Prostate gland (tissue), 2 donors: Measurements from ENCODE around the gene GLTP. TPM values are rescaled to one million over a fixed set of nuclear protein-coding genes. Genes with fewer than 3 reads are reported as not detected.
A peak's percentile ranks its signal among the peaks of the same experiment; 100 is the strongest.

Experiments
- DNase-seq: peaks from one replicate; pipeline ENCODE4 v3.0.0-alpha.2; 2019; ENCODE audit warnings: low spot score
- H3K27ac ChIP-seq, 2 donors: fragments of 200-600 bp; sonication (generic); 2 replicates each; pipeline ENCODE4 v1.5.1; 2017 to 2019
- H3K27me3 ChIP-seq: fragments of 200-600 bp; sonication (generic); replicated peaks from 2 replicates; pipeline ENCODE4 v1.5.1; 2019; ENCODE audit not compliant: insufficient read depth
- H3K36me3 ChIP-seq, 2 donors: fragments of 200-600 bp; sonication (generic); 1 replicate in 1 of 2; 2 replicates in 1 of 2; pipeline versions ENCODE4 v1.5.1 to v1.8.1; 2017 to 2019
- H3K4me1 ChIP-seq: fragments of 200-600 bp; sonication (generic); replicated peaks from 2 replicates; pipeline ENCODE4 v1.5.1; 2019
- H3K4me3 ChIP-seq, 2 donors: fragments of 200-600 bp; sonication (generic); 2 replicates each; pipeline ENCODE4 v1.5.1; 2017 to 2019
- H3K9me3 ChIP-seq: fragments of 200-600 bp; sonication (generic); 2 replicates; pipeline ENCODE4 v1.5.1; 2017
- POLR2A ChIP-seq: fragments of 450-650 bp; IDR thresholded peaks from one replicate; pipeline ENCODE4 v1.6.1; 2016; ENCODE audit warnings: antibody characterized with exemption, mild to moderate bottlenecking
- POLR2AphosphoS5 ChIP-seq: sonication (generic); formaldehyde crosslinking; IDR thresholded peaks from one replicate; pipeline ENCODE4 v1.6.1; 2017; ENCODE audit warnings: antibody characterized with exemption
- WGBS: methylation state at CpG from one replicate; pipeline ENCODE4 v1.1.5; 2018; 5-methylcytosine and 5-hydroxymethylcytosine counted together
- intact Hi-C: fragments of 100-400 bp; cut with DNase I; formaldehyde crosslinking; loops from one replicate; pipeline ENCODE4 v1.14.2; 2022
- total RNA-seq, 2 donors: library from RNA; depleted of rRNA; stranded (reverse); fragments of >200 nt; gene quantifications; one replicate each; pipeline ENCODE4 v1.1.0, GENCODE V29; 2016
- TF ChIP-seq, protein P1 (sequence below), 4 experiments: fragments of 200-600 bp in 2 of 4; fragments of 450-650 bp in 2 of 4; sonication (generic) in 2 of 4; IDR thresholded peaks; 1 replicate in 3 of 4; 2 replicates in 1 of 4; pipeline ENCODE4 v1.5.1; 2016 to 2019; ENCODE audit warnings: antibody characterized with exemption in 4 of 4, mild to moderate bottlenecking in 2 of 4, moderate library complexity in 2 of 4

The GLTP gene
- total RNA-seq, 2 donors from 2014 or later, result 67.2 to 87.1 TPM

DNA sequence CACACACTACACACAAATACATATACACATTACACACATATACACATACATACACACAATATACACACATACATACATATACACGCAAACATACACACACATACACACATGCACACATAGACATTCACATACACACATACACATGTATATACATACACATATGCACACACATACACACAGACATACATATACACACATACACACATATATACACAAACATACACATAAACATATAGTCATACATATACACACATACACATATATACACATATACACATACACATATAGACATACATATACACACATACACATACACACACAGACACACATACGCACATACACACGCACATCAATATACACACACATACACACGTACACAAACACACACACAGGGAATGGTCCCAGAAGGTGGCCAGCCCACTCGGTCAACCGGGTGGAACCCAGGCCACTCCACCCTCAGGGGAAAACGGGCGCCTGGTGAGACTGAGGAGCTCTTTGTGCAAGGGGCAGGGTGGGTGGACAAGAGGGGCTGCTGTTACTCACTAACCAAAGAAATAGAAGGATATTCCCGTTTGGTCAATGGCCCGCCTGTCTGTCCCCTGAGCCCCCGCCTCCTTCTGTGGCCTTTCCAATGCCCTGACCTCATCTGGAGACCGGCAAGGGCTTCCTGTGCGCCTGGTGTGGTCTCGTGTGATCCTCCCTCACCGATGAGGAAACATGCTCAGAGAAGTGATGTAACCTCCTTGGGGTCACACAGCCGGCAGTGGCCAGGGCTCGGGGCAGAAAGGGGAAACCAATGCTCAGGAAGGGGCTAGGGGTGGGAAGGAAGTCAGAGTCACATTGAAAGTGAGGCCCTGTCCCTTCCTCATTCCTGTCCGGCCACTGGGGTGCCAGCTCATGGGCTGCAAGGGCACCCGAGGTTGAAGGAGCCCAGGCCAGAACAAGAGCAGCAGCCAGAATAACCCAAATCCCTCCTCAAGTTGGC is 52.5 kb downstream of the GLTP start:
- intact Hi-C loops, result no loop called here
- Histone ChIP-seq H3K27me3 (no peaks in the 10 kb centered on the region), H3K27ac (no peak overlapping the region), H3K36me3 (no peaks in the 10 kb centered on the region), H3K4me3 (no peak overlapping the region), H3K4me1 (peaks cover 3% of the 10 kb centered on the region), H3K9me3 (no peaks in the 10 kb centered on the region)
- DNase-seq, result no peak
- 78% methylated on average over 19 of the region's 19 CpGs for WGBS
- TF ChIP-seq, protein P1, sequence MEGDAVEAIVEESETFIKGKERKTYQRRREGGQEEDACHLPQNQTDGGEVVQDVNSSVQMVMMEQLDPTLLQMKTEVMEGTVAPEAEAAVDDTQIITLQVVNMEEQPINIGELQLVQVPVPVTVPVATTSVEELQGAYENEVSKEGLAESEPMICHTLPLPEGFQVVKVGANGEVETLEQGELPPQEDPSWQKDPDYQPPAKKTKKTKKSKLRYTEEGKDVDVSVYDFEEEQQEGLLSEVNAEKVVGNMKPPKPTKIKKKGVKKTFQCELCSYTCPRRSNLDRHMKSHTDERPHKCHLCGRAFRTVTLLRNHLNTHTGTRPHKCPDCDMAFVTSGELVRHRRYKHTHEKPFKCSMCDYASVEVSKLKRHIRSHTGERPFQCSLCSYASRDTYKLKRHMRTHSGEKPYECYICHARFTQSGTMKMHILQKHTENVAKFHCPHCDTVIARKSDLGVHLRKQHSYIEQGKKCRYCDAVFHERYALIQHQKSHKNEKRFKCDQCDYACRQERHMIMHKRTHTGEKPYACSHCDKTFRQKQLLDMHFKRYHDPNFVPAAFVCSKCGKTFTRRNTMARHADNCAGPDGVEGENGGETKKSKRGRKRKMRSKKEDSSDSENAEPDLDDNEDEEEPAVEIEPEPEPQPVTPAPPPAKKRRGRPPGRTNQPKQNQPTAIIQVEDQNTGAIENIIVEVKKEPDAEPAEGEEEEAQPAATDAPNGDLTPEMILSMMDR (IDR thresholded peaks at IDR 0.05), result no peak
- TF ChIP-seq POLR2AphosphoS5, result no peak
- TF ChIP-seq POLR2A, result no peak

DNA sequence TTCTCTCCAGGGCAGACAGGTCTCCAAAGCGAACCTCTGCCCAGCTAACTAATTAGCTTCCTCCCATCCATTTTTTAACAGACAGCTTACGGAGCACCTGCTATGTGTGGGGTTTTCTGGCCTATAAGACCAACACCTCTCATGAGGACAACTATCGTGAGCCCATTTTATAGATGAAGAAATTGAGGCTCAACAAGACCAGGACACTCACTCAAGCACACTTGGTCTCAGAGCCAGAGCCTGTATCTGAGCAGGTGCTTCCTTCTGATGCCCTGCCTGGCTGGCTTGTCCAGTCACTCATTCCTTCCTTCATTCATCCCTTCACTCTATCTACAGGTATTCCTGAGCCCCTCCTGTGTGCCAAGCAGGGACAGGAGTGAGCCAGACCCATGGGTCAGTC is 53.3 kb downstream of the GLTP start:
- Histone ChIP-seq H3K4me3 (no peak overlapping the region), H3K9me3 (no peaks in the 10 kb centered on the region), H3K4me1 (peaks cover 3% of the 10 kb centered on the region), H3K27me3 (no peaks in the 10 kb centered on the region), H3K36me3 (no peaks in the 10 kb centered on the region), H3K27ac (no peak overlapping the region)
- no peak for DNase-seq
- 96% methylated on average over 3 of the region's 3 CpGs for WGBS
- TF ChIP-seq, protein P1 (IDR thresholded peaks at IDR 0.05), result no peak
- TF ChIP-seq POLR2AphosphoS5 (no peak), POLR2A (no peak)
- intact Hi-C loops, result no loop called here

DNA sequence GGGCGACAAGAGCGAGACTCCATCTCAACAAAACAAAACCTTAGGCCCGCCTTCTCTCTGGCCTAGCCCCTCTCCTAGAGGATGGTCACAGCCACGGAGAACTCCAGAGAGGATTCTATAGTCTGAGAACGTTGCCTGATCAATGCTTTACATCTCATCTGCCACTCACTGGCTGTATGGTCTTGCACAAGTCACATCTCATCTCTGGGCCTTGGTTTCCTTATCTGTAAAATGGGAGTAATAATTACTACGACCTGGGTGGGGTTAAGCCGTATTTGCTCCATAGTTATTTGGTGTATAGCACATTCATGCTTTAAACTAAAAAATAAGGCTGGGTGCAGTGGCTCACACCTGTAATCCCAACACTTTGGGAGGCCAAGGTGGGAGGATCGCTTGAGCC is 55.6 kb downstream of the GLTP start:
- H3K27ac ChIP-seq, result no peak overlapping the region
- H3K4me3 ChIP-seq, result no peak overlapping the region
- no peak for DNase-seq
- no peaks in the 10 kb centered on the region for H3K36me3 ChIP-seq
- intact Hi-C loops, result no loop called here
- H3K27me3 ChIP-seq, result no peaks in the 10 kb centered on the region
- WGBS, result 89% methylated on average over 8 of the region's 8 CpGs
- peaks cover 3% of the 10 kb centered on the region for H3K4me1 ChIP-seq
- TF ChIP-seq POLR2A (no peak), POLR2AphosphoS5 (no peak)
- TF ChIP-seq, protein P1 (IDR thresholded peaks at IDR 0.05), result no peak
- no peaks in the 10 kb centered on the region for H3K9me3 ChIP-seq

DNA sequence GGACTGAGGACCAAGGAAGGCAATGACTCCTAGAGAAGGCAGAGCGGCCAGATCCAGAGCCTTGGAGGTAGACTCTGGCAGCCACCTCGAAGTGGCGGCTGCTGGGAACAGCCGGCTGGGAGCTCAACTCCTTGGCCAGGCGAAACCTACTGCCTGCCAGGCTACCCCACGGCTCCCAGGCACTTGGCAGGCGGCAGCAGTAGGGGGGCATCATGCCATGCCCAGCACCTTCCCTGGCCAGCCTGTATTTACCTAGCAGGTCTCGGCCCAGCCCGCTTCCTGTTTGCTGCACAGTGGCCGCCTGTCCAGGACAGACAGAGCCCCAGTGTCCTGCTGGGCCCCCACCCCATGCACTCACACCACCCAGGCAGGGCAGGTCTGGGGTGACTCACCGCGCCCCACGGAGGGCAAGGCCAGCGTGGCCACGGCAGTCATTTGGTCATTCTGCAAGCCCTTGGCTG is 57.4 kb downstream of the GLTP start:
- intact Hi-C loops, result no loop called here
- TF ChIP-seq, protein P1 (IDR thresholded peaks at IDR 0.05), result no peak
- TF ChIP-seq POLR2AphosphoS5 (peak; percentile 77), POLR2A (peak; percentile 3)
- peak; percentile 85 for DNase-seq
- H3K4me1 ChIP-seq, result no peaks in the 10 kb centered on the region
- H3K36me3 ChIP-seq, result no peaks in the 10 kb centered on the region
- H3K27me3 ChIP-seq, result no peaks in the 10 kb centered on the region
- no peak overlapping the region for H3K4me3 ChIP-seq
- H3K27ac ChIP-seq, result peak overlapping the region; percentile 43 to 50
- no peaks in the 10 kb centered on the region for H3K9me3 ChIP-seq
- WGBS, result 37% methylated on average over 11 of the region's 15 CpGs
